Body of pancreas (tissue), 4 donors: Measurements from ENCODE around the gene ZBTB46. TPM values are rescaled to one million over a fixed set of nuclear protein-coding genes. Genes with fewer than 3 reads are reported as not detected.

ENCODE experiments used
- ATAC-seq: fragments of 150-250 bp; one replicate; pipeline ENCODE4 v1.9.1; 2016
- DNase-seq, 4 donors: peaks; one replicate each; pipeline ENCODE4 v3.0.0-alpha.2; 2019
- H3K27ac ChIP-seq, 4 donors: fragments of 200-600 bp; sonication (generic); 1 replicate in 3 of 4; 2 replicates in 1 of 4; pipeline versions ENCODE4 v1.5.1 to v1.6.1; 2016 to 2019; ENCODE audit warnings: mild to moderate bottlenecking in 1 of 4, mixed read lengths in 1 of 4, moderate library complexity in 1 of 4
- H3K27me3 ChIP-seq, 2 donors: fragments of 200-600 bp; sonication (generic); one replicate each; pipeline ENCODE4 v1.6.0; 2016; ENCODE audit warnings: mild to moderate bottlenecking in 1 of 2
- H3K36me3 ChIP-seq, 2 donors: fragments of 200-600 bp; sonication (generic); replicated peaks in 1 of 2; 2 replicates each; pipeline ENCODE4 v1.5.1; 2016; ENCODE audit warnings: low read depth in 2 of 2; ENCODE audit not compliant: insufficient read depth in 1 of 2
- H3K4me1 ChIP-seq: fragments of 200-600 bp; sonication (generic); one replicate; pipeline ENCODE4 v1.6.0; 2016
- H3K4me3 ChIP-seq, 2 donors: fragments of 200-600 bp; sonication (generic); 1 replicate in 1 of 2; 2 replicates in 1 of 2; pipeline ENCODE4 v1.5.1; 2016 to 2019
- H3K9me3 ChIP-seq, 3 donors: fragments of 200-600 bp; sonication (generic); 1 replicate in 2 of 3; 2 replicates in 1 of 3; pipeline ENCODE4 v1.5.1; 2016
- CTCF ChIP-seq, 7 experiments: fragments of 450-650 bp in 4 of 7; fragments of 200-600 bp in 3 of 7; sonication (generic) in 3 of 7; IDR thresholded peaks; one replicate each; pipeline ENCODE4 v1.5.1; 2016 to 2019; ENCODE audit warnings: antibody characterized with exemption in 7 of 7
- POLR2A ChIP-seq, 3 donors: fragments of 450-650 bp; IDR thresholded peaks; one replicate each; pipeline ENCODE4 v1.6.1; 2016; ENCODE audit warnings: antibody characterized with exemption in 3 of 3, mild to moderate bottlenecking in 2 of 3
- WGBS, 2 donors: methylation state at CpG; one replicate each; pipeline ENCODE4 v1.1.5; 2017; 5-methylcytosine and 5-hydroxymethylcytosine counted together
- intact Hi-C: fragments of 100-400 bp; cut with DNase I; formaldehyde crosslinking; loops from one replicate; pipeline ENCODE4 v1.15.1; 2023
- small RNA-seq: library from RNA; depleted of rRNA; stranded (forward); fragments of <200 nt; gene quantifications from one replicate; pipeline ENCODE3, GENCODE V24; 2016
- total RNA-seq, 2 donors: library from RNA; depleted of rRNA; stranded (reverse); fragments of >200 nt; gene quantifications; one replicate each; pipeline ENCODE4 v1.1.0, GENCODE V29; 2016

The ZBTB46 gene
- total RNA-seq, 2 donors from 2014 or later, result 4.3 to 5.4 TPM

GRCh38 chr20:63693733-63694583, 137.1 kb downstream of the ZBTB46 start:
- Histone ChIP-seq H3K4me3 (no peak overlapping the region), H3K27me3 (no peaks in the 10 kb centered on the region), H3K36me3 (no peaks in the 10 kb centered on the region), H3K4me1 (peaks cover 28% of the 10 kb centered on the region), H3K27ac (no peak overlapping the region), H3K9me3 (no peaks in the 10 kb centered on the region)
- no peak for TF ChIP-seq CTCF (IDR thresholded peaks at IDR 0.05)
- TF ChIP-seq POLR2A (IDR thresholded peaks at IDR 0.05), result no peak
- DNase-seq (no peak), ATAC-seq (no peak)
- 89 to 92% methylated on average over 6 to 21 of the region's 21 CpGs for WGBS, 2 donors
- intact Hi-C loops, result no loop called here

Small RNA genes within 50 kb of the gene (small RNA-seq; reads per million reads assigned to genes)
- not detected for gene LIME1
- not detected for gene TNFRSF6B

Other genes starting within 250 kb of the ZBTB46 start
- 1 to 10 TPM; 8.9 to 9.9 TPM for gene GMEB2, start 204.2 kb downstream of the ZBTB46 start, total RNA-seq
- 1 to 10 TPM; 5.6 to 7.8 TPM for gene STMN3, start 177.8 kb downstream of the ZBTB46 start, total RNA-seq
- gene RTEL1, start 173.0 kb downstream of the ZBTB46 start, total RNA-seq, result 10 to 100 TPM in 1 of 2 donors, 1 to 10 TPM in 1; 7.3 to 50.4 TPM
- gene TNFRSF6B, start 134.6 kb downstream of the ZBTB46 start, total RNA-seq, result 10 to 100 TPM in 1 of 2 donors, 1 to 10 TPM in 1; 9.9 to 13.8 TPM
- gene ARFRP1, start 123.3 kb downstream of the ZBTB46 start, total RNA-seq, result 10 to 100 TPM; 22.6 to 23.4 TPM
- 10 to 100 TPM; 16.6 to 53.1 TPM for gene ZGPAT, start 123.2 kb downstream of the ZBTB46 start, total RNA-seq
- gene LIME1, start 94.6 kb downstream of the ZBTB46 start, total RNA-seq, result 10 to 100 TPM in 1 of 2 donors, 1 to 10 TPM in 1; 4.9 to 14.0 TPM
- 10 to 100 TPM; 30.9 to 69.5 TPM for gene SLC2A4RG, start 91.5 kb downstream of the ZBTB46 start, total RNA-seq
- gene ABHD16B, start 30.2 kb upstream of the ZBTB46 start, total RNA-seq, result not detected
- 10 to 100 TPM; 31.4 to 47.1 TPM for gene TPD52L2, start 34.0 kb upstream of the ZBTB46 start, total RNA-seq
- gene DNAJC5, start 63.9 kb upstream of the ZBTB46 start, total RNA-seq, result 10 to 100 TPM; 32.9 to 44.2 TPM
- 10 to 100 TPM; 21.0 to 26.0 TPM for gene UCKL1, start 125.2 kb upstream of the ZBTB46 start, total RNA-seq
- gene ZNF512B, start 138.7 kb upstream of the ZBTB46 start, total RNA-seq, result 10 to 100 TPM in 1 of 2 donors, 1 to 10 TPM in 1; 8.0 to 12.5 TPM
- gene SAMD10, start 148.4 kb upstream of the ZBTB46 start, total RNA-seq, result 1 to 10 TPM; 3.6 to 7.6 TPM
- 10 to 100 TPM; 42.3 to 52.1 TPM for gene PRPF6, start 149.9 kb upstream of the ZBTB46 start, total RNA-seq
- gene C20orf204, start 204.9 kb upstream of the ZBTB46 start, total RNA-seq, result 1 to 10 TPM in 1 of 2 donors, under 1 TPM in 1; 0.52 to 3.0 TPM
- gene SOX18, start 218.4 kb upstream of the ZBTB46 start, total RNA-seq, result 10 to 100 TPM in 1 of 2 donors, 1 to 10 TPM in 1; 6.5 to 17.1 TPM
- 10 to 100 TPM; 16.6 to 17.5 TPM for gene TCEA2, start 231.9 kb upstream of the ZBTB46 start, total RNA-seq
- gene RGS19, start 248.3 kb upstream of the ZBTB46 start, total RNA-seq, result 10 to 100 TPM in 1 of 2 donors, 1 to 10 TPM in 1; 9.1 to 14.5 TPM
- 1 to 10 TPM; 1.0 to 2.6 TPM for gene OPRL1, start 248.8 kb upstream of the ZBTB46 start, total RNA-seq